GM21723 (cell line): Measurements from ENCODE around the gene RIPPLY3.
A peak's percentile ranks its signal among the peaks of the same experiment; 100 is the strongest.
"Not testable (repeated sequence)": the region's sequence is repeated elsewhere in the genome, so short reads cannot be mapped to it uniquely, and the experiment has no call there.

Experiments used
- ATAC-seq: cut with Tn5 transposase; IDR thresholded peaks from one replicate; pipeline ENCODE4 v1.9.1; 2021; ENCODE audit warnings: mild to moderate bottlenecking, moderate library complexity; ENCODE audit not compliant: unreplicated experiment

RIPPLY3 gene

GRCh38 chr21:37008724-37009123 lies 2.2 kb downstream of the RIPPLY3 start:
- no peak for ATAC-seq

DNA sequence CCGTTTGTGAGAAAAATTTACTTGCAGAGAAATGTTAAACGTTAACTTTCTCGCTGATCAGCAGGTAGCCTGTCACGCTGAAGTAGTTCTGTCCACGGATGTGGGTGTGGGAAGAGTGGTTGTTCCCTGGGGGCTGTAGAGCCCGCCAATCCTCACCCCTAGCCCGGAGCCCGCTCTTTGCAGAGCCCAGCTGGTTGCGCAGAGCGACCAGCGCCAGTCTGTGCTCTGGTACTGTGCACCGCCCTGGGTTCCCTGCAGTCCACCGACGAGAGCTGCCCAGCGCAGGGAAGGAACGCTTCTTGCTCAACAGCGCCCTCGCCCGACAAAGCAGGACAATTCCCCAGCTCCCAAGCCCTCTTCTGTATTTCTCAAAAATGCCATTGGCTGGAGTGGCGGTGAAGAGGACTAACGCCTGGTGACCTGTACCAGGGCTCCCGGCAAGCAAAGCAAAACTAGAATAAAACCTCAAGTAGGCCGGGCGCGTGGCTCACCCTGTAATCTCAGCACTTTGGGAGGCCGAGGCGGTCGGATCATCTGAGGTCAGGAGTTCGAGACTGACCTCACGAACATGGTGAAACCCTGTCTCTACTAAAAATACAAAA lies 3.3 kb downstream of the RIPPLY3 start:
- peak; percentile 73 for ATAC-seq

- ATAC-seq, result no peak
Measured at GRCh38 chr21:37017951-37018679, 11.6 kb downstream of the RIPPLY3 start.

DNA sequence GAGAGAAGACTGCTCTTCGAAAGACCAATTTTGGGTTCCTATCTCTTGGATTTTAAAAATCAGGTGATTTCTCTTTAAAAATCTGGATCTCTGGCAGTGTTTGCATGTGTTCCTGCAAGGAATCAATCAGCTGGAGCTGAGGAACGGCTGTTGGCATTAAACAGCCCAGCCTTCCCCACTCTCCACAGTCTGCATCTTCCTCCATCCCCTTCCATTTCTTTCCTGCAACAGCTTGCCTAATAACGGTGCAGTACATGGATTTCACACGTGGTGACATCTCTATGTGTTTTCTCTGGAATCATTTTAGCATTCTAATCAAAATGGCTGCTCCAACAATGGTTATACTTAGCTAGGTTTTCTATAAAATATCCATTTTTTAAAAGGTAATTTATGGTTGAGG lies 20.0 kb downstream of the RIPPLY3 start:
- ATAC-seq, result no peak

DNA sequence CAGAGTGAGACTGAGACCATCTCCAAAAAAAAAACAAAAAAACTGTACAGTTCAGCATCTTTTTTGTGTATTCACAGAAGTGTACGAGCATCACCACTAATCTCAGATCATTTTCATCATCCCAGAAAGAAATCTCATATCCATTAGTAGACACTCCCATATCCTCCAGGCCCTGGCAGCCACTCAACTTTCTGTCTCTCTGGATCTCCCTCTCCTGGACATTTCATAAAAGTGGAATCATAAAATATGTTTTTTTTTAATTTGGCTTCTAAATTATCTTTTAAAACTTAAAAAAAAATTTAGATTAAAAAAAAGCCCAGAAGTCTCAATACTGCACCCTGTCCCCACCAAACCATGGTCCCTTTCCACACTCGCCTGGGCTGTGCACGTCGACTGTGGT lies 22.1 kb downstream of the RIPPLY3 start:
- no peak for ATAC-seq

DNA sequence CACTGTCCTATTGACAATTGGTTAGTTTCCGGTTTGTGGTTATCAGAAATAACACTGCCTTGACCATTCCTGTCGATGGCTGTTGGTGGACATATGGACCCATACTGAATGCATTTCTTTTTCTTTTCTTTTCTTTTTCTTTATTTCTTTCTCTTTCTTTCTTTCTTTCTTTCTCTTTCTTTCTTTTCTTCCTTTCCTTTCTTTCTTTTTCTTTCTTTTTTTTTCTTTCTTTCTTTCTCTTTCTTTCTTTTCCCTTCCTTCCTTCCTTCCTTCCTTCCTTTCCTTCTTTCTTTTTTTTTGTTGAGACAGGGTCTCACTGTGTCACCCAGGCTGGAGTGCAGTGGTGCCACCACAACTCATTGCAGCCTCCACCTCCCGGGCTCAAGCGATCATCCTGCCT lies 24.4 kb downstream of the RIPPLY3 start:
- ATAC-seq, result no peak

DNA sequence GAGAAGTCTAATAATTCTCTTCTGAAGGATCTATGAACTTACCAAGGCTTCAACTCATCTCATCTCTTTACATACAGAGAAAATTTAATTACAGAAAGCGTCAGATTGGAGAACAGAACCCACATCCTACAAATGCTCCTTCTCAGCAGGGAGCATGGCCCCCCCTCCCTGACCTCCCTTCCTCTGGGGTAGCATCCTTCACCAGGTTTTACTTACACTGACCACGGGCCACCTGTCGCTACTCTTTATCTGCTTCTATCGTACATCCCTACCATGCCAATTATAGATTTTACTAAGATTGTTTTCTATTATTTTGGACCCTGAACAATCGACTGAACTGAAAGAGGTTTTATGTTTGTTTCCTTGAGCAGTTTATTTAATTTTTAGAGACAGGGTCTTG lies 25.8 kb downstream of the RIPPLY3 start:
- ATAC-seq, result no peak

DNA sequence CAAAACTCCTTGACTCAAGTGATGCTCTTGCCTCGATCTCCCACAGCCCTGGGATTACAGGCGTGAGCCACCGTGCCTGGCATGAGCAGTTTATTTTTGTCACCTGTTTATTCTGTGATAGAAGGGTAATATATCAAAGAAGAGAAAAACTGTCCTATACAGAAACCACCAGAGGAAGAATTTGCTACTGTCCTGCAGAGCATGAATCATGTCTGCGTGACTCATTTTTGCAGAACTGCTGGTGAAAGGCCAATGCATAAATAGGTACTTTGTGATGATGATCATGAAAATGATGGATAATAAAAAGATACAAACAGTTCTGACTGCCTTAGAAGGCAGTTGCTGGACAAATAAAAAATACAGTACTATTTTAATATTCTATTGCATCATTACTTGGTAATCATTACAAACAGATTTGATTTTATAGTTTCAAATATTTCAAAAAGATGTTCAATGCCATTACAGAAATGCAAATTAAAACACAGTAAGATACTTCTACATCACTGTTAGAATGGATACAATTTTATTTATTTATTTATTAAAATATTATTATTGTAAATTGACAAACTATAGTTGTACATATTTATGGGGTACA lies 26.5 kb downstream of the RIPPLY3 start:
- no peak for ATAC-seq

- ATAC-seq, result not testable (repeated sequence)
Measured at GRCh38 chr21:37034394-37034793, 27.9 kb downstream of the RIPPLY3 start.

DNA sequence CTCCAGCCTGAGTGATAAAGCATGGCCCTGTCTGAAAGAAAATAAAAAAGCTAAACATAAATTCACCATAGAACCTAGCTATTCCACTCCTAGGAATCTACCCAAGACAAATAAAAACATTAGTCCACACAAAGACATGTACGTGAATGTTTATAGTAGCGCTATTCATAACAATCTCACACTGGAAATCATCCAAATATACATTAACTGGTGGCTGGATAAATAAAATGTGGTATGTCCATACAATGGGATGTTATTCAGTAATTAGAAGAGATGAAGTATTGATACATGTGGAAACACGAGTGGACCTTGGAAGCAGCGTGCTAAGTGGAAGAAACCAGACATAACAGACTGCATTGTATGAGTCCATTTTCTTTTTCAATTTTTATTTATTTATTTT lies 29.7 kb downstream of the RIPPLY3 start:
- no peak for ATAC-seq

- ATAC-seq, result no peak
Measured at GRCh38 chr21:37039411-37040075, 33.0 kb downstream of the RIPPLY3 start.

- ATAC-seq, result no peak
Measured at GRCh38 chr21:37040212-37040611, 33.7 kb downstream of the RIPPLY3 start.

DNA sequence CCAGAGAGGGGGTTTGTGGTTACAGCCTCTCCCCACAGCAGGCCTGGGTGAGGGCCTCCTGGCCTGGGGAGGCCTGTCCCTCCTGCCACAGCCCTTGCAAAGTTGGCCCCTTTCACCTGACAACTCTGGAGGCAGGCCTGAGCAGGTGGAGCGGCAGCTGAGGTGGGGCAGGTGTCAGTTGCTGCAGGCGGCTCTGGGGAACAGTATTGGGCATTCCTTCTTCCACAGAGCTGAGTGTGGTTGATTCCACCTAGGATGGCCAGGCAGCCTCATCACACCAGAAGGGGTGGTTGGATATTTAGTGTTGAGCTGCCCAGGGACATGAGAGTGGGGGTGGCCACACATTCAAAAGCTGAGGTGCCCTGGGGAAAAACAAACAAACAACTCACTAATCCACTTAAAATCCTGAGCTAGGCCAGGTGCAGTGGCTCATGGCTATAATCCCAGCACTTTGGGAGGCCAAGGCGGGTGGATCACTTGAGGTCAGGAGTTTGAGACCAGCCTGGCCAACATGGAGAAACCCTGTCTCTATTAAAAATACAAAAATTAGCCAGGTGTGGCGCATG lies 35.3 kb downstream of the RIPPLY3 start:
- ATAC-seq, result no peak

GRCh38 chr21:37043818-37044217 lies 37.3 kb downstream of the RIPPLY3 start:
- no peak for ATAC-seq

GRCh38 chr21:37044643-37045042 lies 38.1 kb downstream of the RIPPLY3 start:
- no peak for ATAC-seq

GRCh38 chr21:37045149-37045548 lies 38.6 kb downstream of the RIPPLY3 start:
- ATAC-seq, result no peak

GRCh38 chr21:37045556-37045955 lies 39.1 kb downstream of the RIPPLY3 start:
- no peak for ATAC-seq

- ATAC-seq, result no peak
Measured at GRCh38 chr21:37047079-37047478, 40.6 kb downstream of the RIPPLY3 start.

DNA sequence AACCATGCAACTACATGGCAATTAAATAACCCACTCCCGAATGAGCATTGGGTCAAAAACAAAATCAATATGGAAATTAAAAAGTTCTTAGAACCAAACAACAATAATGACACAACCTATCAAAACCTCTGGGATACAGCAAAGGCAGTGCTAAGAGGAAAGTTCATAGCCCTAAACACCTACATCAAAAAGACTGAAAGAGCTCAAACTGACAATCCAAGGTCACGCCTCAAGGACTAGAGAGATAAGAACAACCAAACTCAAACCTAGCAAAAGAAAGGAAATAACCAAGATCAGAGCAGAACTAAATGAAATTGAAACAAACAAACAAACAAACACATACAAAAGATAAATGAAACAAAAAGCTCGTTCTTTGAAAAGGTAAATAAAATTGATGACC lies 43.2 kb downstream of the RIPPLY3 start:
- ATAC-seq, result not testable (repeated sequence)

GRCh38 chr21:37055271-37055855 lies 48.9 kb downstream of the RIPPLY3 start:
- no peak for ATAC-seq

GRCh38 chr21:37057614-37058013 lies 51.1 kb downstream of the RIPPLY3 start:
- no peak for ATAC-seq
